Left colon (tissue), 2 donors: ENCODE measurements around the gene EHF. TPM values are rescaled to one million over a fixed set of nuclear protein-coding genes. Genes with fewer than 3 reads are reported as not detected.

Experiments used
- ATAC-seq: fragments of 200-7000 bp; cut with Tn5 transposase; one replicate; pipeline ENCODE4 v1.9.1; 2020; ENCODE audit warnings: mild to moderate bottlenecking, moderate library complexity
- DNase-seq, 2 donors: peaks; one replicate each; pipeline ENCODE4 v3.0.0-alpha.2; 2020
- intact Hi-C, 2 donors: fragments of 100-400 bp; cut with DNase I in 1 of 2; cut with micrococcal nuclease in 1 of 2; formaldehyde crosslinking; loops; one replicate each; pipeline versions ENCODE4 v1.11.2 to v1.14.0; 2022; cut with DNase I, micrococcal nuclease
- total RNA-seq, 2 donors: library from RNA; stranded (reverse); fragmentation: NEBNext Ultra II Directional; extraction: Animal tissue kit (Norgen Biotek cat#: 25700); gene quantifications; one replicate each; pipeline ENCODE4 v1.2.1, GENCODE V29; 2021
- donor health status: DM: no; HTN: no; CAD: no.
- donor health status: DM: yes; HTN: yes; CAD: no.

The EHF gene
- total RNA-seq, 2 donors from 2014 or later = 226 to 394 TPM

GRCh38 chr11:34599406-34599945 lies 21.4 kb upstream of the EHF start:
- no peak for DNase-seq
- ATAC-seq = no peak
- intact Hi-C loops = no loop called here

DNA sequence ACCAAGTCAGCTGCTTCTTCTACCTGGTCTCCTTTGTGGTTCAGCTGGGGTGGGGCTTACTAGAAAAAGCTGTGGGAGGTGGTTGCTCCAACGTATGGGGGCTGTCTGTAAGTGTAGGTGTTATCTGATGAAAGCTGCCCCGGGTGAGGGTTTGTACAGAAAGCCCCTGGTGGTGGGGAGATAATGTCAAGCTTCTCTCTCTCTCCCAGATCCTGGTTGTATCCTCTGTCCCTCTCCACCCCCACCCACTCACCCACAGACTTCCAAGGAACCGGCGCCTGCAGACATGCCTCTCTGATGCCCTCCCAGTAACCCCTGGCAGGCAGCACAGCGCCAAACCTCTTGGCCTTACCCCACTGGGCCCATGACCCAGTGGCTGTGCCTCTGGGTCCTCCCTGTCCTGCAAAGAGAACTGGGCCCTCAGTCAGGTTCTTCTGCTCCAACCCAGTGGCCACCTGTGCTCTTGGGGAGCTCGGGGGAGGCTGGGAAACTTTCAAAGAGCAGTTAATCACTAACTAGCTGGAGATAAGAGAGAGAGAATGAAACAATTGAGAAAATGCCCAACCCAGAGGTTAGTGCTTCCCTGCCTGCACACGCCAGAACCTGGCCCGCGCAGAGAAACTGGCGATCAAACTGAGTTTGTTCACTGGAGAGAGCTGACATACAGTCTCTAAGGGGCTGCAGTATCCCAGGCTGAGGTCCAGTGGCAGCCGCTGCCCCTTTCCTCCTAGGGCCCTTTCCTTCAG lies 20.4 kb upstream of the EHF start:
- intact Hi-C loops = no loop called here
- ATAC-seq (peak; percentile 67), DNase-seq (peak; percentile 66 to 73)

GRCh38 chr11:34601085-34601444 lies 19.8 kb upstream of the EHF start:
- DNase-seq = peak in 1 of 2 donors; percentile 26

GRCh38 chr11:34601609-34602008 lies 19.3 kb upstream of the EHF start:
- DNase-seq (peak in 1 of 2 donors; percentile 35), ATAC-seq (peak; percentile 21)
- intact Hi-C loops = no loop called here

More at GRCh38 chr11:34601085-34601444, 19.8 kb upstream of the EHF start:
- peak; percentile 7 for ATAC-seq
- intact Hi-C loops = no loop called here

- ATAC-seq (peak; percentile 29), DNase-seq (peak; percentile 55 to 73)
- intact Hi-C loops = no loop called here
These were observed 18.6 kb upstream of the EHF start for GRCh38 chr11:34602245-34602644.

- ATAC-seq (peak; percentile 53), DNase-seq (peak; percentile 50 to 65)
- intact Hi-C loops = no loop called here
These were observed 17.5 kb upstream of the EHF start for GRCh38 chr11:34603129-34604001.

- ATAC-seq (no peak), DNase-seq (no peak)
- intact Hi-C loops = no loop called here
These were observed 16.7 kb upstream of the EHF start for GRCh38 chr11:34604145-34604544.

DNA sequence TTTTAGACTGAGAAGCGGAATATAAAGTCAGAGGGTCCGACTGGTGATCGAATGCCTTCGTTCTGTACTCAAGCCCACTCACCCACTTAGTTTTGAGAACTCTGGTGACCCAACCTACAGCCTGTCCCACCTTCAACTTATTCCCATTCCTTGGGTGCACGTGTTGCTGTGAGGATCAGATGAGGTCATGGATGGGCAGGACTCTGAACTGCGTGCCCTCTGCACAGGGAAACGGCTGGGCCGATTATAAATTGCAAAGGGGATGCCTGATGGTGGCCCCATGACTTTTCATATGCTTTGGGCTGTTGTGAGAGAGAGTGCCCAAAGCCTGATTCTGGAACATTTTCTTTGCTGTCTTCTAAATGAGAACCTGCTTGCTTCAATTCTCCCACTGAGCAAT lies 16.0 kb upstream of the EHF start:
- intact Hi-C loops = no loop called here
- peak in 1 of 2 donors; percentile 51 for DNase-seq
- ATAC-seq = no peak

DNA sequence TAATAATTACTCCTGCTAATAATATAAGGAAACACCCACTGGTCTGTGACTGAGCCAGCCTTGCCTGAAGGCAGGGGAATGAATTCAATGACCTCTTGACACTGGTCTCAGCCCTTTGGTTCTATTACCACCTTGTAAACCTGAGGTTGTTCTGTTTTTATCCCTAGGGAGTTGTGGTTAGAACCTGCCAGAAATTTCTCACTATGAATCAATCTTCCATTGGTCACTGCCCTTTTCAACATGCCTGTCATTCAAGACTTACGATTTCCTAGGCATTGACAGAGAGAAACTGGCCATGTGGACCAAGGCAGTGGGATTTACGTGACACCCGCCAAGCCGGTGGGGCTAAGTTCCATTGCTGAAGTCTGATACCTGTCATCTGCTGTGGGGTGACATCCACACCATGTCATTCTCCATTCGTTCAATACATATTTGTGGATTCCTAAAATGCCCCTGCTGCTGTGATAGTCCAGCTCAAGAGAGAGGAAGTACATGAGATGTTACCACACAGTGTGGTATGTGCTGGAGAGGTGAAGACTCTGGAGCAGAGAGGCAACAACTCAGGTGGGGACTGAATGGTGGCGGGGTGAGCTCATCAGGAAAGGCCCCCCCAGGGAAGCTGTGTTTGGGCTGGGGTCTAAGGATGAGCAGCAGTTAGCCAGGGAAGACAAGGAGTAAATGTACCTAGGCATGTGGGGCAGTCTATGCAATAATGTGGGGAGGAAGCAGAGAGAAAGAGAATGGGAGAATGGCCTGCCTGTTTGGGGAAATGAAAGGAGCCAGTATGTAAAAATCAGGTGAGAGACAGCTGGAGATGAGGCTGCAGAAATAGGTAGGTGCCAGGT lies 15.2 kb upstream of the EHF start:
- DNase-seq (no peak), ATAC-seq (no peak)
- intact Hi-C loops = no loop called here

DNA sequence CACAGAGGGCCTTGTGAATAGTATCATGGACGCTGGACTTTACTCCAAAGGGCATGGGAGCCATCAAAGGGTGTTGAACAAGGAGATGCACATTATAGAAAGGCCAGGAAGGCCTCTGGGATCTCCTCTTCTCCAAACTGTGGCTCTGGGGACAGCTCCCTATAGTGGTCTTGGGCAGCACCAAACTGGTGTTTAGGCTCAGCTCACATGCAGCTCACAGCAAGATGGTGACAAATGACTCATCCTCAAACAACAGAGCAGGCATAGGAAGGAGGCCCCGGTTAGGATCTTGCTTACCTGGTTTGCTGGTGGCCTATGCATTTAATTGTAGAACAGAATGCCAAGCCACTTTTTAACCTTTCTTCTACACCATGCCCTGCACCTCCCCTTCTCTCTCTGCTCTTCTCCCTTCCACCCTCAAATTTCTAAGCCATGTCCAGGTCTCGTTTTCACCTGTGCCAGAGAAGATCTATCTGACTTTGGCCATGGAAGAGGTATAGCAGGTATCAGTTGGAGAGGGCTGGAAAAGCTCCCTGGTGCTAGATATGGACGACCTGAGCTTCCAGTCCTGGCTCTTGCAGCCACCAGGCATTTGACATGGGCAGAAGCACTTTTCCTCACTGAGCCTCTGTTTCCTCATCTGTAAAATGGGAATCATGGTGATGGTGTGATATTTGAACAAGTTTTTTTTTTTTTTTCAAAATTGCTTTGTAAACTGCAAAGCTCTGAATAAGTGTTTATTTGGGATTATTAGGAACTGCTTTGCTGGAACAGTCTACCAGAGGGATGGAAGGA lies 14.4 kb upstream of the EHF start:
- intact Hi-C loops = no loop called here
- DNase-seq (no peak), ATAC-seq (no peak)

DNA sequence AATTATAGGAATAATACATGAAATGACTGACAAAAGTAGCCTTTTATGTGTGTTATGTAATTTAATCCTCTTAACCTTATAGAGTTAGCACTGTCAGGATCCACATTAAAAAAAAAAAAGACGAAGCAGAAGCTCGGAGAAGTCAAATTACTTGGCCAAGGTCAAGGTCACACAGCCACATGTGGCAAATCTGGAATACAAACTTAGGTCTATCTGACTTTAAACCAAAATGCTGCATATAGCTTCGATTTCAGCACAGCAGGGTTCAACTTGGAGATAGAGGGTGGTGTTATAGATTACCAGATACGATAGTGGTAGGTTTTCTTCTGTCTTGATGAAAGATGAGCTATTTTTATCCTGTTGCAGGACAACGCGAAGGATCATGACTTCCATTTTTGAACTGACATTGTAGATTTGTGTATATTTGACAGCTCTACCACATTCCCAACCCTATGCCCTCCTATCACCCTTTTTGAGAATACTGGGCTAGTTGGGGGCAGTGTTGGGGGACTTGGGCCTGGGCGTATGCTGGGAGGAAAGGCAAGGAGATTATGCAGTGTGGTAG lies 11.6 kb upstream of the EHF start:
- ATAC-seq (no peak), DNase-seq (no peak)
- intact Hi-C loops = no loop called here

- intact Hi-C loops = no loop called here
- peak; percentile 14 for ATAC-seq
- no peak for DNase-seq
These were observed 11.0 kb upstream of the EHF start for GRCh38 chr11:34609850-34610249.

DNA sequence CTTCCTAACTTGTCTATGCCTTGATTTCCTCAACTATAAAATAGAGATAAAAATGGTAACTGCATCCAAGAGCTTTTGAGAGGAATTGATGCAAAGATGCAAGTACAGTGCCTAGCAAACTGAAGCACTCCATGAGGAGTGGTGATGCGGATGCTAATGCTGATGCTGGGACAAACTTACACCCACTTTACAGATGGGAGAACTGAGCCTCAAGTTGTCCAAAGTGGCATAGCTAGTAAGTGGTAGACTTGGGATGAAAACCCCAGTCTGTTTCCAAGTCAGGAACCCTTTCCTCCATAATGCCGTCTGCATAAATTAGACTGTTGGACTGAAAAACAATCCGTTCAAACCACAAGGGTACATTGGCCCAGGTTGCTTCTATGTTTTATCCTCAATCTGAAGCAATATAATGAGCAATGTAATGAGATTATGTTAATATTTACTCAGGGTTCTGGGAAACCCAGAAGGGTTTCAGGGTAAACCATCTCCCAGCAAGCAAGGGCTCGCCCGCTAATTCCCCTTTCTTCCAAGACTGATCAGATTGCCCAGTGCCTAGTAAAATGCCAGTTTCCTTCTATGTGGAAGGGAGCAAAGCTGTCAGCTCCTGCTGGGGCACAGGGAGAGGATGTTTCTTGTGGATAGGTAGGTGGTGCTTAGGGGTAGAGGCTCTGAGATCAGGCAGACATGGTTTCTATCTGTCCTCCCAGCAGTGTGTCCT lies 10.4 kb upstream of the EHF start:
- intact Hi-C loops = no loop called here
- ATAC-seq (peak; percentile 55), DNase-seq (no peak)

GRCh38 chr11:34613015-34613414 lies 7.9 kb upstream of the EHF start:
- ATAC-seq = no peak
- intact Hi-C loops = no loop called here
- DNase-seq = no peak

- DNase-seq = no peak
- ATAC-seq = no peak
- intact Hi-C loops = no loop called here
These were observed 7.3 kb upstream of the EHF start for GRCh38 chr11:34613552-34614056.

DNA sequence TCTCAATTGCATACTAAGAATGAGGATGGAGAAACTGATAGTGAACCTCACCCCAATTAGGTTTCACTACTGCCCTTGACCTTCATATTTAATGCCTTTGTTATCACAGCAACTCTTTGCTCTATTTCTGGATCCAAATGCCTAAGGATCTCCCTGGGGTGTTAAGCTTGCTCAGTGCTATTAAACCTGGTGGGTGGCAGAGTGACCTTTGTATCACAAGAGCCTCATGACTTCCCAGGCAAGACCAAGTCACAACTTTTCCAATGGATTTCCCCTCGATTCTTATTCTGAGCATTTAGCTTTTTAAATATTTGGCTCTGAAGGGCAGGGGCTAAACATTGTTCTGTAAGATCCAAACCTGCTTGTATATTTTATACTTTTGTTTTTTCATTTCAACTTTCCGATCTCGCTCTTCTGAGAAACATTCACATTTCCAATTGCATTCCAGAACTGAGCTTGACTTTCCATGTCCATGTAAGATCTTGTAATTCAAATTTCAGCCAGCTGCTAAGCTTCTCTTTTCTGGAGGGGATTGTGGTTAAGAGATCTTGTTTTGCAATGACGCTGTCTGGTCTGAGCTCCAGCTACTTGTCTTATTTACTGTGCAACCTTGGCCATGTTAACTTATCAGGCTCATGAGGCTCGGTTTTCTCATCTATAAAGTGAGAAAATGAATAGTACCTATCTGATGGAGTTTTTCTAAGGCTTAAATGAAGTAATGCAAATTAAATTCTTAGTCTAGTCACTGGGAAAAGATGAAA lies 6.4 kb upstream of the EHF start:
- ATAC-seq = peak; percentile 38
- no peak for DNase-seq
- intact Hi-C loops = no loop called here
